ENCODE results near the gene RNF212B. TPM values are rescaled to one million over a fixed set of nuclear protein-coding genes. Genes with fewer than 3 reads are reported as not detected.
A peak's percentile ranks its signal among the peaks of the same experiment; 100 is the strongest.

RNF212B gene
- total RNA-seq, 1 experiment from 2014 or later: 0.39 TPM

GRCh38 chr14:23319746-23320583, 82.2 kb downstream of the RNF212B start:
- H3K79me2 ChIP-seq (ENCODE audit: insufficient read depth, low read length): peaks cover 10% of the 10 kb centered on the region; the same call in 1 of the 2 replicates
- no CpG with 5 or more reads among the region's 17 CpGs for WGBS (ENCODE audit: extremely low coverage, insufficient read length, low lambda C conversion rate)
- H3K9me3 Mint-ChIP-seq: no peaks in the 10 kb centered on the region; a peak in 1 of 5 replicates

More at GRCh38 chr14:23319746-23320583, 82.2 kb downstream of the RNF212B start:
- Histone ChIP-seq H2BK20ac (ENCODE audit: low read depth, low read length, poor library complexity, severe bottlenecking) (no peak overlapping the region), H3K4me2 (ENCODE audit: insufficient read depth, insufficient read length, low read length) (peak overlapping the region; percentile 62), H4K8ac (replicated peaks; ENCODE audit: insufficient read length, low read depth, low read length) (peak overlapping the region; percentile 19), H2BK15ac (ENCODE audit: low read depth, low read length) (no peak overlapping the region), H3K23me2 (ENCODE audit: insufficient read length, low read depth, low read length, poor library complexity, severe bottlenecking) (peaks cover 13% of the 10 kb centered on the region), H3K14ac (ENCODE audit: insufficient read depth, low read length) (peak overlapping the region; percentile 75), H3K56ac (ENCODE audit: insufficient read length, low read depth, low read length) (no peak overlapping the region), H2BK5ac (ENCODE audit: insufficient read length, low read length) (peak overlapping the region; percentile 13), H3K18ac (ENCODE audit: insufficient read length, low read depth, low read length) (peak overlapping the region; percentile 83), H3K4me1 (ENCODE audit: insufficient read depth, low read length) (peaks cover 3% of the 10 kb centered on the region; the same call in 1 of the 2 replicates), H2AK5ac (ENCODE audit: insufficient read length, low read length) (no peak overlapping the region), H3K79me1 (ENCODE audit: insufficient read depth, low read depth, low read length, poor library complexity, severe bottlenecking) (peaks cover 4% of the 10 kb centered on the region), H3K23ac (ENCODE audit: insufficient read length, low read depth, low read length) (no peak overlapping the region), H2BK12ac (ENCODE audit: insufficient read length, low read depth, low read length) (no peak overlapping the region), H4K5ac (ENCODE audit: insufficient read length, low read depth, low read length) (peak overlapping the region; percentile 92), H3T11ph (ENCODE audit: low read length) (no peak overlapping the region), H4K20me1 (ENCODE audit: control insufficient read depth, insufficient read depth, insufficient read length) (no peaks in the 10 kb centered on the region), H3K9ac (ENCODE audit: extremely low read depth, insufficient read length, low read length) (peak overlapping the region; percentile 78), H3K4ac (ENCODE audit: low read depth, low read length) (no peak overlapping the region), H3K27me3 (ENCODE audit: insufficient read depth, low read length) (no peaks in the 10 kb centered on the region), H3K9me3 (ENCODE audit: control insufficient read depth, low read depth, low read length) (no peaks in the 10 kb centered on the region), H2AFZ (ENCODE audit: low read length) (no peak overlapping the region), H3K27ac (ENCODE audit: insufficient read length, low read depth, low read length) (peak overlapping the region; percentile 94), H4K91ac (ENCODE audit: insufficient read length, low read depth, low read length) (peak overlapping the region; percentile 14), H2BK120ac (ENCODE audit: low read depth, low read length, poor library complexity, severe bottlenecking) (no peak overlapping the region)
- Mint-ChIP-seq H3K36me3 (ENCODE audit: insufficient read depth in 1 of 3, low read depth in 3 of 3) (peaks cover 33 to 37% (median 35%) of the 10 kb centered on the region in 3 experiments), H3K27ac (peak overlapping the region; percentile 97 to 99 (median 99)), H3K4me1 (peaks cover 22 to 28% of the 10 kb centered on the region in 2 experiments), H3K27me3 (ENCODE audit: low read depth) (no peaks in the 10 kb centered on the region), H3K4me3 (peak overlapping the region; percentile 84 to 95)
- TF ChIP-seq, protein P1, sequence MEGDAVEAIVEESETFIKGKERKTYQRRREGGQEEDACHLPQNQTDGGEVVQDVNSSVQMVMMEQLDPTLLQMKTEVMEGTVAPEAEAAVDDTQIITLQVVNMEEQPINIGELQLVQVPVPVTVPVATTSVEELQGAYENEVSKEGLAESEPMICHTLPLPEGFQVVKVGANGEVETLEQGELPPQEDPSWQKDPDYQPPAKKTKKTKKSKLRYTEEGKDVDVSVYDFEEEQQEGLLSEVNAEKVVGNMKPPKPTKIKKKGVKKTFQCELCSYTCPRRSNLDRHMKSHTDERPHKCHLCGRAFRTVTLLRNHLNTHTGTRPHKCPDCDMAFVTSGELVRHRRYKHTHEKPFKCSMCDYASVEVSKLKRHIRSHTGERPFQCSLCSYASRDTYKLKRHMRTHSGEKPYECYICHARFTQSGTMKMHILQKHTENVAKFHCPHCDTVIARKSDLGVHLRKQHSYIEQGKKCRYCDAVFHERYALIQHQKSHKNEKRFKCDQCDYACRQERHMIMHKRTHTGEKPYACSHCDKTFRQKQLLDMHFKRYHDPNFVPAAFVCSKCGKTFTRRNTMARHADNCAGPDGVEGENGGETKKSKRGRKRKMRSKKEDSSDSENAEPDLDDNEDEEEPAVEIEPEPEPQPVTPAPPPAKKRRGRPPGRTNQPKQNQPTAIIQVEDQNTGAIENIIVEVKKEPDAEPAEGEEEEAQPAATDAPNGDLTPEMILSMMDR (conservative IDR thresholded peaks at IDR 0.05): no peak
- DNase-seq: no peak
